Mammary epithelial cell (primary cell): ENCODE results near the gene PCDHA1.
"Not testable (repeated sequence)": the region's sequence is repeated elsewhere in the genome, so short reads cannot be mapped to it uniquely, and the experiment has no call there.

Experiments
- CTCF ChIP-seq, 2 donors: IDR thresholded peaks in 1 of 2; conservative IDR thresholded peaks in 1 of 2; 2 replicates each; pipeline ENCODE4 v1.5.1; 2011 to 2012; ENCODE audit warnings: inconsistent platforms in 2 of 2, low read length in 2 of 2, mild to moderate bottlenecking in 2 of 2, control low read depth in 1 of 2, low read depth in 1 of 2; ENCODE audit not compliant: insufficient read depth in 1 of 2; ENCODE audit errors: extremely low read depth in 1 of 2
- EZH2 ChIP-seq: IDR thresholded peaks from 2 replicates; pipeline ENCODE4 v1.6.1; 2012; ENCODE audit warnings: low read length, inconsistent platforms, borderline replicate concordance

- not testable (repeated sequence) for TF ChIP-seq CTCF (conservative IDR thresholded peaks at IDR 0.05 in 1 of 2, IDR thresholded peaks at IDR 0.05 in 1 of 2; ENCODE audit: extremely low read depth in 1 of 2, insufficient read depth in 1 of 2, low read depth in 1 of 2, low read length in 2 of 2); EZH2
Measured at GRCh38 chr5:140822969-140823368, 37.0 kb downstream of the PCDHA1 start.
